ENCODE results near the gene MC3R.
A peak's percentile ranks its signal among the peaks of the same experiment; 100 is the strongest.

The MC3R gene

DNA sequence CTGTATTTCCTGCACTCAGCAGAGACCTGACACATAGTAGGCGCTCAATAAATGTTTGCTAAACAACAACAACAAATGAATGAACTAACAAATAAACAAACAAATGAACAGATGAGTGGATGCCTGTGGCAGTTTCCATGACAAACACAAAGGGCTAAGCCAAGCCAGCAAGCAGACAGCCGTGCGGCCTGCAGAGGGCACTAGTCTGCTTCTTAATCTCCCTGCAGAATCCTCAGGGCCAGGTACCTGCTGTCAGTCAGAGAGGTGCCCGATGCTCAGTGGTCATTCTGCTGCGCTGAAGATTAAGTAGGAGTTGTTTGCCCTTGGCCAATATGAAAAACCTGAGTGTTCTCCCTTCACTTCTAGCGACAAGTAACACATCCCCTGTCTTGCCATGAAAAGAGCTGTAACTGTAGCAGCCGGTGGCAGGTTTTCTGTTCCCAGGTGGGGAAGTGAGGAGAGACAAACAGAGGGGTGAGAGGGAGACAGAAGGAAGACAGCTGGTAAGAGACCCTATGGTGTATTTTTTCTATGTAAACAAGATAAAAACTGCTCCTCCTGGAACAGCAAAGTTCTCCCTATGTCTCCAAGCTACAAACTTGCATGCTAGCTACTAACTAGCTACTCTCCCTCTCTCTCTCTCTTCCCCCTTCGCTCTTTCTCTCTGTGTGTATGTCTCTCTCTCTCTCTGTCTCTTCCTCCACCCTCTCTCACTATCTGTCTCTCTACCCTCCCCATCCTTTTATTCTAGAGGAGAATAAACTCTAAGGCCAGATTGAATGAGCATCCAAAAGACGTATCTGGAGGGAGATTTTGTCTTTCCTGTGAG is at the start of gene MC3R:
Gene MC3R, plus strand, starts transcription at position 779 of the 829 bp plus-strand sequence. CDS start 112 bp downstream, outside the sequence.
- peak; percentile 41 for DNase-seq (ENCODE audit: low spot score)

DNA sequence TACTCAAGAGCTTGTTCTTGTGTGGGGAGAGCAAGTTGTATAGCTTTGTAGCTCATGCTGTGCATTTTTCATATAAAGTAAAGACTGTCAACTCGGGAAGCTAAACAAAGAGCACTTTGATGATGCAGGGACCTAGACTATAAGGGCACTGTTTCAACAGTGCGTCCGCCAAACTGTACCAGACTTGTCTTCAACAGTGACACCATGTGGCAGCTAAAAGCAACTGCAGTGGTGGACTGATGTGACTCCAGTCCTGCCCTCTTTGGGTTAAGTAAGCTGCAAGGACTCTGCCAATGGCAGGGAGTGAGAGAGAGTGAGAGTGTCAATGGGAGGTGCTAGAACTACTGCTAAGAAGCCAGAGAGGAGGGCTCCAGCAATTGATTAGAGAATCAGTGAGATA is 48.1 kb upstream of the MC3R start:
- no peak for DNase-seq (ENCODE audit: low spot score)

DNA sequence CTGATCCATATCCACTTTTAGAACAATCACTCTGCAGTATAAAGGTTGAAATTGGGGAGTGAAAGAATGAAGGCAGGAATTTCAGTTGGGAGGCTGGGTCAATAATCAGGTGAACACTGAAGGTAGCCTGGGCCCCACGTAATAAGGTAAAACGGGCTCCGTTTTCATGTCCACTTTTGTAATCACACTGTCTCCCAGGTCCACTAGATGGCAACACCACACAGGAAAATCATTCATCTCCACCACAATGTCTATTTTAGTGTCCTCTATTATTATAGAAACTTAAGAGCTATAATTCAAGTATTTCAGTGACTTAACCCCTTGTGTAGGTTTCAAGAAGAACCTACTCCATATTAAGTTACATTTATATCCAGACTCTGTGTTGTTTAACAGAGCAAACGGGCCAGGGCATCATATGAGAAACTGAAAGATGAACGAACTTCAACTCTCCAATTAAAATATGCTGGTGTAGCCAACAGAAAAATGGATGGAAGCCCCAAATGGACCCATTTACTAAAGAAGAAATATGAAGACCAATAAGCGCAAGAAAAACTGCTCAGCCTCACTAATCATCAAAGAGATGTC is 45.9 kb upstream of the MC3R start:
- peak; percentile 27 for DNase-seq (ENCODE audit: low spot score)

DNA sequence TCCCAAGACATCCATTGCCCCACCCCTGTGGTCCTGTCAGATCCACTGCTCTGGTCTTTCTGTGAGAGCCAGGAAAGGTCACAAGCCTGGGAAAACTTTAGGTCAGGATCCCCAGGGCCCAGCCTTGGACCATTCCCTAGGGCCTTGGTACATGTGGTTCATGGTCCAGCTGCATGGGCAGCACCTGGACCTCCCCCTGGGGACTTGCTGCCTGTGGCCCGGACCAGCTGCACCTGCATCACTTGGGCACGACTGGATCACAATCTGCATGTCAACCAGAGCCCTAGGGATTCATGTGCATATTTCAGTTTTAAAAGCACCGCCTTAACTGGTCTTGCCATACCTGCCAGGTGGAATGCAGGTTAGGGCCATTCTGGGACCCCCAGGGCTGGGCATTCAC is 44.3 kb upstream of the MC3R start:
- no peak for DNase-seq (ENCODE audit: low spot score)

DNA sequence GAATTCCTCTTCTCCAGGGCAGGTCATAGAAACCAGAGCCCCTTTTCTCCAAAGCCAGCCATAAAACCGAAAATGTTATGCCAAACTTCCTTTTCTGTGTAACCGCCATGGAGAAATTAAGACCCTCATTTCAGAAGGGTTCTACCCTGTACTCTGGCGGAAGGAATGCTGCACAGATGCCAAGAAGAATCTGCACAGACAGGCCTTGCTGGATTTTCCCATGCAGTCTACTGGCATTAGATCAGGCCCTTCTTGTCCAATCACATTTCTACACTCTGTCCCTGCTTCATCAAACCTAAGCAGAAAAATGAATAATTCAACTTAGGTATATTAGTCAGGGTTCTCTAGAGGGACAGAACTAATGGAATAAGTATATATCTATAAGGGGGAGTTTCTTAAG is 43.2 kb upstream of the MC3R start:
- DNase-seq (ENCODE audit: low spot score) = no peak

DNA sequence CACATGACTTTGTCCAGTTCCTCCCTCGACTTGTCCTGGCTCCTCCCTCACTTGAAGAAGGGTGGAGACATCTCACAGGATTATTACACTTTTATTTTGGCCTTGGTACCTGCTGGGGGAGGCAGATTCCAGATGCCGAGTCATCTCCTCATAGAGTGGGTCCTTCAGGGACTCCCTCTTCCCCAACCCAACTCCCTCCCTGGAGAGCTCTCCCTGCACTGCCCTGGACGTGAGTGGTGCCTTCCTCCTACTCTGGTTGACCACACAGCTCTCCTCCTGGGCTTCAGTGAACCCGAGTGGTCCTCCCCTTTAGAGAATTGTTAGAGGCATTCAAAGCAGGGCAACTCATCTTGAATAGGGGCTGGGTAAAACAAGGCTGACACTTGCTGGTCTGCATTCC is 40.9 kb upstream of the MC3R start:
- DNase-seq (ENCODE audit: low spot score) = no peak

DNA sequence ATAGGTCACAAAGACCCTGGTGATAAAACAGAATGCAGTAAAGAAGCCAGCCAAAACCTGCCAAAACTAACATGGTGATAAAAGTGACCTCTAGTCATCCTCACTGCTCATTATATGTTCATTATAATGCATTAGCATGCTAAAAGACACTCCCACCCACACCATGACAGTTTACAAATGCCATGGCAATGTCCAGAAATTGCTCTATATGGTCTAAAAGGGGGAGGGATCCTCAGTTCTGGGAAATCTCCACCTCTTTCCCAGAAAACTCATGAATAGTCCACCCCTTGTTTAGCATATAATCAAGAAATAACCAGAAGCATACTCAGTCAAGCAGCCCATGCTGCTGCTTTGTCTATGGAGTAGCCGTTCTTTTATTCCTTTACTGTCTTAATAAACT is 40.4 kb upstream of the MC3R start:
- no peak for DNase-seq (ENCODE audit: low spot score)

DNA sequence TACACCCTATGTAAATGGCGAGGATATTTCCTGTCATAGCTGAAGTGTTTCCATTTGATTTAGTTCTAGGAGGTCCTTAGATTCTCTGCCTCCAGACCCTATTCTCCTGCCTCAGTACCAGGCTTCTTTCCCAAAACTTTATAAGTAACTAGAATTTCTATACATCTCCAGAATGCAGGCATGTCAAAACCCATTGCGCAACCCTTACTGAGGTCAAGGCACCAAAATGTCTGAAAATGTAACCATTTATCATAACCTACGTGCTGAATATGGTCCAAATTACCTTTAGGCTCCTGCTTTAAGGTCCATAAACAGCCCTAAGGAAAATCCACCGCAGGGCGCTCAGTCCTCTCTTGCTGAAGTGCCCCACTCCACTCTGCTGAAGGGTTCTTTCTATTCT is 37.5 kb upstream of the MC3R start:
- no peak for DNase-seq (ENCODE audit: low spot score)

DNA sequence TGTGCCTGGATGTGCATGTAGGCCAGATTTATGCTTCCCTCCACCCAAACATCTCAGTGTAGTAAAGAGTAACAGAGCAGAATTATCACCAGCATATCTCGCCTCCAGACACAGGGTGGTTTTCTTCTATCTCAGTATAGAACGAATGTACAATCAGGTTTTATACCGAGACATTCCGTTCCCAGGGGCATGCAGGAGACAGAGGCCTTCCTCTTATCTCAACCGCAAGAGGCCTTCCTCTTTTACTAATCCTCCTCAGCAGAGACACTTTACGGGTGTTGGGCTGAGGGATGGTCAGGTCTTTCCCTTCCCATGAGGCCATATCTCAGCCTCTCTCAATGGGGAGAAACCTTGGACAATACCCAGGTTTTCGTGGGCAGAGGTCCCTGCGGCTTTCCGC is 36.4 kb upstream of the MC3R start:
- no peak for DNase-seq (ENCODE audit: low spot score)

DNA sequence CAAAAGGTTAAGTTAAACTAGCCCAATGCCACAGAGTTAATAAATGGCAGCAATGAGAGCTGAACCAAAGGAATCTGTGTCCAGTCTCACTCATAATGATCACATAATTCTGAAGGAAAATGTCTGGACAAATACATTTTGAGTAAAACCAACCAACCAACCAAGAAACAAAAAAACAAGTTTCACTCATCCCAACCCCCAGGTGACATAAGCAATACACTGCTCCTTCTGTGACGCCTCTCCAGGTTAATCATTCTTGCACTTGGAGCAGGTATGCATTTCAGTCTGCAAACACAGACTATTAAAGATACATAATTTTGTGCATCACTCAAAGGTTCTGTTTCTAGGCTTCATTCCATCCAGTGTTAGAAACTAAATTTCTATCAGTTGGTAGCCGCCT is 35.2 kb upstream of the MC3R start:
- no peak for DNase-seq (ENCODE audit: low spot score)

DNA sequence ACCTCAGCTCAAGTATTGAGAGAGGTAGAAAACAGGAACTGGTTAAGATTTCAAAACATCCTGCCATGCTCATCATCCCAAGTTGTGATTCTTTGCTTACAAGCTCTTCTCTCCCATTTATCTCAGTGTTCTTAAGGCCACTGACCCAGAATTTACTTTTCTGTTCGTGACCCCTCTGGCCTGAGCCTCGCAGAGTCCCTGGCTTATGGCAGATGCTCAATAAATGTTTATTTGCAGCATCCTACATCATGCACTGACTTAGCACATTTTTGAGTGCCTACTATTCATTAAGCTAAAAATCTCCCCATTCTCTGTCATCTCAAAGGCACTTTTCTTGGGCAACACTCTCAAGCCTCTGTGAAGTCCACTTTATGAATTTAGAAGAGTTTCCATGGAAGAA is 33.4 kb upstream of the MC3R start:
- no peak for DNase-seq (ENCODE audit: low spot score)

DNA sequence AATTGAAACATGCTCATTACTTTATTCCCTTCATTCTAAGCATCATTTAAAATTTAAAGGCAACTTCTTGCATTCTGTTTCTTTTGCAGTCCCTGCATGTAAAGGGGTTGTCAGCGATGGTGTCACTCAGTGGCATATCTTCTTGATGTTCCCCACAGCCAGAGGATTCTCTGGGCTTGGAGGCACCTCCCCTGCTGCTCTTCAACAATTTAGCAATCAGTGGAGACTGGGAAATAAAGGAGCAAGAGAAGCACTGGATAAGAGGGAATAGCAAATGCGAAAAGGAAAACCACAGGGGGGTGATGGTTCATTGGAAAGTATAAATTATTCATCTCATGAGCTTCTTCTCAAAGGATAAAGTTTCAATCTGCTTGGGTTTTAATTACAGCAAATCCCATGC is 30.7 kb upstream of the MC3R start:
- DNase-seq (ENCODE audit: low spot score) = no peak

DNA sequence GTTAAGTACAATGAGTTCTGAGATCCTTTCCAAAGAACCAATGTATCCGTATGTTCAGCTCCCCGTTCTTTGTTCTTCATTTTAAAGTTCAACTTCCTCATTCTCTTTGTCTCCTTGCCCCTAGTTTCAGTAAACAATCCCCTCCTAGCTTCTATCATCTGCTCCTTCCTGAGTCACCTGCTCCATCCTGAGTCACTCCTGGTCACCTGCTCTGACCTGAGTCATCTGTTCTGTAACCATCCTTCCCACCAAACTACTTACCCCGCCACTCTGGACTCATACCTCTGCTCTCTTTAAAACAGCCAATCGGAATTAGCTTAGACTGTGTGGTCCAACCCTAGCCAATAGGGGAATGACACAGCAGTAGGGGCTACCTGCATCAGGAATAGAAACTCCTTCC is 27.3 kb upstream of the MC3R start:
- DNase-seq (ENCODE audit: low spot score) = peak; percentile 55

DNA sequence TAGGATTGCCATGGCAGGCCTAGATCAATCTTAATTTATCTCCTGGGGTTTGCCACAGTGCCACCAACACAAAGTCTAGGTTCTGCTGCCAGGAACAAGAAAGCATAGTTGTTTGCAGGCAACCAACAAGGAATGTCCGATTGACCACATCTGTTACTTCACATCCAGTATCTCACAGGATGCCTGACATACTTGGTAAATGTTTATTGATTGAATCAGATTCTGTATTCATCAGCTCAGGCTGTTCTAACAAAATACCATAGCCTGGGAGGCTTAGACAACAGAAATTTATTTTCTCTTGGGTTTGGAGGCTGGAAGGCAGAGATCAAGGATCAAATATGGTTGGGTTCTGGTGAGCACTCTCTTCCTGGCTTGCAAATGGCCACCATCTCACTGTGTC is 26.3 kb upstream of the MC3R start:
- DNase-seq (ENCODE audit: low spot score) = peak; percentile 13

DNA sequence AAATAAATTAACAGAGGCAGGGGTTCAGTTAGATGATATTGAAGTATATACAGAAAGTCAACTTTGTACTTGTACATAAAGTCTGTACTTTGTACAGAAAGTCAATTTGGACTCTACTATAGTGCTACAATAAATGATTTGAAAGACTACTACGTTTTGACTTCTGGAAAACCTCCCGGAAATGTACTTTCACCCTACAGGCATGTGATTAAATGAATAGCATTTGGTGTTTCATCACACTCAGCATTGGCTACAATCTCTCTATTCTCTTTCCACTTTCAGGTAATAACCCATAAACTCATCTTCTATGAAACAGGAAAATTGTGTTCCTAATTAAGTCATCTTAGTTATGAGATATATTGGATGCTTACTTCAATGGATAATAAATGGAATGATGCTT is 25.6 kb upstream of the MC3R start:
- DNase-seq (ENCODE audit: low spot score) = no peak

DNA sequence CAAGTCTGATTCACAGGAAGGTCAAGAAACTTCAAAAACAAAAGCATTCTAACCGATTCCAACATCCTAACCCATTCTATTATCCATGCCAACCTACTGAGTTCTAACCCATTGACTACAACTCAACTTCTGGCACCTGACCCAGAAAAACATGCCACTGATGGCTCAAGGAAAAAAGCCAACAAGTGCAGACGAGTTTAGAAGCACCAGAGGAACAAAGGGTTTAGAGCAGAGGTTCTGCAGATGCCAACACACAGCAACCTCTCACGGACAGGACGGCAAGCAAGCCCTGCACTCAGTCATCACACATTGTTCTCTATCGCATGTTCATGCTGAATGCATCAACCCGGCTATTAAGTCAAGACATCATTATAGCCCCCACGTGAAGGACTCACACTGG is 25.2 kb upstream of the MC3R start:
- no peak for DNase-seq (ENCODE audit: low spot score)

DNA sequence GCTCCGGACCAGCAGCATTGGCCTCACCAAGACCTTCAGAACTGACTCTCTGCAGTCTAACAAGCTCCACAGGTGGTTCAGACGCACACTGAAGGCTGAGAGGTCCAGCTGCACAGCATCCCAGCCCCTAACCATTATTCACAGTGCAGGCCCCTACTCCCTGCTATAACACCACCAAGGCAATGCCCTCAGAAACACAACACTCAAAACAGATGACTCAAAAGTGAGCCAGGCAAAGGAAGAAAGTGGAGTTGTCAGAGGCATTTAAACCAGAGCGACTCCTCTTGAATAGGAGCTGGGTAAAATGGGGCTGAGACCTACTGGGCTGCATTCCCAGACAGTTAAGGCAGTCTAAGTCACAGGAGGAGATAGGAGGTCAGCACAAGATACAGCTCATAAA is 20.5 kb upstream of the MC3R start:
- no peak for DNase-seq (ENCODE audit: low spot score)

DNA sequence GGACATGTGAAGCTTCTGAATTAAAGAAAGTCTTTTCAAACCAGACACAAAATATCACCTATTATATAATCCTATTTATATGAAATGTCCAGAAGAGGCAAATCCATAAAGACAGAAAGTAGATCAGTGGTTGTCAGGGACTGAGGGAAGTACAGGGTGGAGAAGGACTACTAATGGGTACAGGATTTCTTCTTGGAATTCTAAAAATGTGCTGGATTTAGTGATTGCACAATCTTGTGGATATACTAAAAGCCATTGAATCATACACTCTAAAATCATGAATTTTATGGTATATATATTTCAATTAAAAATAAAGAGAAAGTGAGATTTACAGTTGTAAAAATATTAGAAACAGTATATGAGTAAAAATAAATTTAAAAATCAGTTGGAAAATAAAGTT is 18.7 kb upstream of the MC3R start:
- no peak for DNase-seq (ENCODE audit: low spot score)

DNA sequence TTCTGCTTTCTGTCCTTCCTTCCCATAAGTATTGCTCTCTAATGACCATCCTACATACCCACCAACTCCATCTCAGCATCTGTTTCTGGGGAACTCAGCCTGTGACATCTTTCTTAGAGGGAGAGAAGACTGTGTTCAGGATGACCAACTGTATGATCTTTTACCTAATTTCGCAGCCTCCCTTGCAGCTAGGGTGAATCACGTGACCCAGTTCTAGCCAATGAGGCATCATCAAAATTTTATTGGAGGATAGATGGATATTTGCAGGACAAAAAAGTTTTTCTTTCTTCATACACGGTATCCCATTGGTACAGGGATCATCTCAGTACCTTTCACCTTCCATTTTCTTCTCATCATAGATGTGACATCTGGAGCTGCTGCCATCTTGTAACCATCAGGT is 14.4 kb upstream of the MC3R start:
- DNase-seq (ENCODE audit: low spot score) = no peak

DNA sequence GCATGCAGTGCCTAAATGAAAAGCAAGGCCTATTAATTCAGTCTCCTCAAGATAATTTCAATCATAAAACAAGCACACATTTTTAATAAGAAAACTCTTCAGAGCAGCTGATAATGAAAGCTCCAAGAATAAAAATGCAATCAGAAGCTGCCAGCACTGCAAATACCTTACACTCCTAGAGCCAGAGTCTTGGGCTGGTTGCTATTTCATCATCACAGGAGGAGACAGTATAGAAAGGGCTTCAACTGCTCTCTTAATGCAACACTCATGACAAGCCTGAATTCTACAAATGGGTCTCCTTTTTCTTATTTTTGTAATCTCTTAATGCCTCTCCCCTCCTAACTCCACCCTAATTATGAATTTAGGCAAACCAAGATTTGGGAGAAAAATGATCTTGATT is 11.2 kb upstream of the MC3R start:
- no peak for DNase-seq (ENCODE audit: low spot score)

DNA sequence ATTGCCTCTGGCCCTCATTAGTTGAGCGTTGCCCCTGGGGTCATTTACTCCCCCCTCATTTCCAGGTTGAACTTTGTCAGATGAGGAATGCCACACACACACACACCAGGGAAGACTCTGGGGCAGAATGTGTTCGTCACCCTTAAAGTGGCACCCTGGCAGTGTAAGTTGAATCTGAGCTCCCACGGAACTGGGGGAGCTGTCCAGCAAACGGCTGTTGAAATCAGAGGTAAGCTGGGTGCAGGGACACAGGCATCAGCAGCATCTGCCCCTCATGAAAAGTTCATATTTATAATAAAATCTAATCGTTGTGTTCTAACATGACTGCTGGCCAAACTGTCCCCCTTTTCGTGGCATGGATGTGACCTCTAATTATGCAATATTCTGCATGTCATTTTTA is 4.3 kb upstream of the MC3R start:
- no peak for DNase-seq (ENCODE audit: low spot score)

DNA sequence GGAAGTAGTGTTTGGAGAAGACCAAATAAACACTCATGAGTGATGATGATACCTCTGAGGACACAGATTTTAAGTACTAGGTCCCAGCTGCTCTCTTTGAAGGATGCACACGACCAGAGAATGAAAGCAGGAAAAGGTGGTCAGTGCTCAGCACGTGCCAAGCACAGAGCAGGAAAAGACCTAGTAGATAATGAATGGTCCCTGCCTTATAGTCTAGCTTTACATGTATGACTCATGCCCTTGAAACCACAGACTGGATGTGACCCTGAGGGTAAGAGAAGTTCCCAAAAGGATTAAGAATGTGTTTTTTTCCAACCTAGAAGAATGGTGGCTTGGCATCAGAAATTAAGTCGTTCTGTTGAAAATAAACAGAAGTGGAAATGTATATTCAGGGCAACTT is 2.8 kb upstream of the MC3R start:
- DNase-seq (ENCODE audit: low spot score) = no peak

DNA sequence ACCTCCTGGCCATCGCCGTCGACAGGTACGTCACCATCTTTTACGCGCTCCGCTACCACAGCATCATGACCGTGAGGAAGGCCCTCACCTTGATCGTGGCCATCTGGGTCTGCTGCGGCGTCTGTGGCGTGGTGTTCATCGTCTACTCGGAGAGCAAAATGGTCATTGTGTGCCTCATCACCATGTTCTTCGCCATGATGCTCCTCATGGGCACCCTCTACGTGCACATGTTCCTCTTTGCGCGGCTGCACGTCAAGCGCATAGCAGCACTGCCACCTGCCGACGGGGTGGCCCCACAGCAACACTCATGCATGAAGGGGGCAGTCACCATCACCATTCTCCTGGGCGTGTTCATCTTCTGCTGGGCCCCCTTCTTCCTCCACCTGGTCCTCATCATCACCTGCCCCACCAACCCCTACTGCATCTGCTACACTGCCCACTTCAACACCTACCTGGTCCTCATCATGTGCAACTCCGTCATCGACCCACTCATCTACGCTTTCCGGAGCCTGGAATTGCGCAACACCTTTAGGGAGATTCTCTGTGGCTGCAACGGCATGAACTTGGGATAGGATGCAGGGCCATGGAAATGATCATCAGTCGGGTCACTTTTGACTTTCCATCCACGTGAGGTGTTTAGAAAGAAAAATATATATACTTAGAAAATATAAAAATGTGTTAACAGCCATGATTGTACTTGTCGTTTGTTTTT is 868 bp downstream of the MC3R start:
- DNase-seq (ENCODE audit: low spot score) = peak; percentile 7

All from LoVo (cell line).